HG02884 (cell line): Measurements from ENCODE around the gene HOXA9.

Experiments used
- ATAC-seq: cut with Tn5 transposase; IDR thresholded peaks from one replicate; pipeline ENCODE4 v1.9.1; 2021; ENCODE audit warnings: mild to moderate bottlenecking, moderate library complexity; ENCODE audit not compliant: unreplicated experiment

HOXA9 gene

GRCh38 chr7:27155816-27156507, 9.4 kb downstream of the HOXA9 start:
- ATAC-seq = no peak

GRCh38 chr7:27154901-27155815, 10.2 kb downstream of the HOXA9 start:
- no peak for ATAC-seq

GRCh38 chr7:27154369-27154768, 11.0 kb downstream of the HOXA9 start:
- ATAC-seq = no peak

- no peak for ATAC-seq
Measured at GRCh38 chr7:27153526-27153925, 11.8 kb downstream of the HOXA9 start.

GRCh38 chr7:27152816-27153442, 12.4 kb downstream of the HOXA9 start:
- ATAC-seq = no peak

- no peak for ATAC-seq
Measured at GRCh38 chr7:27151931-27152815, 13.2 kb downstream of the HOXA9 start, which contains the start of gene HOXA3. HOXA3 (minus strand) TSS chr7:27152583; CDS start chr7:27110640, 41,943 bp downstream.

GRCh38 chr7:27151341-27151930, 13.9 kb downstream of the HOXA9 start:
- no peak for ATAC-seq

- peak; percentile 71 for ATAC-seq
Measured at GRCh38 chr7:27150568-27151340, 14.6 kb downstream of the HOXA9 start.

- ATAC-seq = no peak
Measured at GRCh38 chr7:27149842-27150567, 15.3 kb downstream of the HOXA9 start.

GRCh38 chr7:27148756-27149641, 16.3 kb downstream of the HOXA9 start:
- ATAC-seq = no peak

- no peak for ATAC-seq
Measured at GRCh38 chr7:27148031-27148755, 17.1 kb downstream of the HOXA9 start.

GRCh38 chr7:27147199-27148030, 17.9 kb downstream of the HOXA9 start, which contains the start of gene HOXA6:
HOXA6 (minus strand) TSS chr7:27147774; CDS start chr7:27147749, 25 bp downstream.
- ATAC-seq = no peak

- no peak for ATAC-seq
Measured at GRCh38 chr7:27146491-27147198, 18.7 kb downstream of the HOXA9 start.

GRCh38 chr7:27145914-27146412, 19.4 kb downstream of the HOXA9 start:
- ATAC-seq = no peak
